ENCODE results near the gene CDC16. TPM values are rescaled to one million over a fixed set of nuclear protein-coding genes. Genes with fewer than 3 reads are reported as not detected.
A peak's percentile ranks its signal among the peaks of the same experiment; 100 is the strongest.

CDC16 gene
- total and polyA plus RNA-seq, 2 of the 13 experiments (the other 11 are each of a cell fraction or from before 2014, with no cell fraction given), result 24.2 to 60.9 TPM

- ATAC-seq (peak; percentile 9; the same call in 1 of the 3 replicates), FAIRE-seq (no peak), DNase-seq (ENCODE audit: low spot score) (peak; percentile 5)
- WGBS (ENCODE audit: low lambda C conversion rate), result 2% methylated on average over 10 of the region's 10 CpGs
- POLR2A ChIA-PET, result no interaction called here
- H3K27ac ChIP-seq (ENCODE audit: extremely low read length, insufficient read depth, low read length), result peak overlapping the region; percentile 80
- H3K4me2 ChIP-seq (ENCODE audit: low read depth, low read length), result peak overlapping the region; percentile 98
- TSS peak; percentile 73 for BruUV-seq (replicated peaks)
- no peaks in the 10 kb centered on the region for H3K9me3 ChIP-seq (ENCODE audit: low read length)
- CTCF ChIA-PET (ENCODE audit: low intra/inter-chr PET ratio, low total read pairs), result no interaction called here
- peaks cover 1 to 31% of the 10 kb centered on the region in 2 experiments for H3K36me3 ChIP-seq (replicated peaks in 1 of 2; ENCODE audit: control insufficient read depth in 1 of 2, insufficient read depth in 2 of 2, low read length in 2 of 2)
- H4K20me1 ChIP-seq (ENCODE audit: insufficient read depth, low read length), result no peaks in the 10 kb centered on the region
- peak overlapping the region; percentile 86 for H3K9ac ChIP-seq (ENCODE audit: insufficient read depth, low read depth, low read length)
- H3K27me3 ChIP-seq (ENCODE audit: control insufficient read depth in 1 of 2, insufficient read depth in 2 of 2, low read length in 2 of 2), result peaks cover 0 to 1% of the 10 kb centered on the region in 2 experiments; a peak in 2 of 5 replicates
- in situ Hi-C loops (cut with HindIII; ENCODE audit: extremely low pct_ligation_motif_present, low pct_unique_long_range_greater_than_20kb), result no loop called here
- peaks cover 16% of the 10 kb centered on the region for H3K79me2 ChIP-seq (ENCODE audit: insufficient read depth, low read length)
- 0 out of 2 replicates have a peak, but pooled peaks cover 6% of the 10 kb centered on the region for H3K4me1 ChIP-seq (ENCODE audit: insufficient read depth, low read length)
- H3K4me3 ChIP-seq (replicated peaks in 1 of 3; ENCODE audit: insufficient read depth in 1 of 3, low read depth in 2 of 3, low read length in 3 of 3), result peak overlapping the region; percentile 76 to 91 (median 90)
- intact Hi-C loops (cut with micrococcal nuclease; ENCODE audit: unreplicated experiment), result no loop called here
- no peak overlapping the region for H2AFZ ChIP-seq (ENCODE audit: low read length)
- TF ChIP-seq FOXK1 (CRISPR knock-in tag; IDR thresholded peaks at IDR 0.05; ENCODE audit: borderline replicate concordance, low read depth), result no peak
- TF ChIP-seq SNAPC2 (CRISPR knock-in tag; IDR thresholded peaks at IDR 0.05), result peak; percentile 35; the same call in 1 of the 2 replicates
Measured at GRCh38 chr13:114235697-114236096, 1.0 kb downstream of the CDC16 start.

DNA sequence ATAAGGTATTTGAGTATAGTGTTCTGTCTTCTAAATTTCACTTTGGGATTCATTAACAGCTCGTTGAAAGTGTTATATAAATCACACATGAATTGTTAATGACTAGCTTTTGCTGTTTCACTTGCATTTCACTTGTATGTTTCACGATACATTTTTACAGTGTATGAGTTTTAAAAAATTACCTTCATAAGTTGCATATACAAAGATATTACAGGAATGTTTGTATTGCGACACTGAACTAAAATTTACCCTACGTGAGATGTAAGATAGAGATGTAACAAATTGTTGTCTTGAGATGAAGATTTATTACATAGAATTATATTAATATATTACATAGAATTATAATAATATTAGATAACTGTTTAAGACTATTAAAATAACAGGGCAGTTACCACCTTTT is 1.5 kb downstream of the CDC16 start:
- Histone ChIP-seq H3K27me3 (ENCODE audit: control insufficient read depth in 1 of 2, insufficient read depth in 2 of 2, low read length in 2 of 2) (no peaks in the 10 kb centered on the region; a peak in 1 of 5 replicates), H3K27ac (ENCODE audit: extremely low read length, insufficient read depth, low read length) (peak overlapping the region; percentile 80), H4K20me1 (ENCODE audit: insufficient read depth, low read length) (no peaks in the 10 kb centered on the region), H3K4me3 (replicated peaks in 1 of 3; ENCODE audit: insufficient read depth in 1 of 3, low read depth in 2 of 3, low read length in 3 of 3) (peak overlapping the region; percentile 76 to 91 (median 90)), H3K9ac (ENCODE audit: insufficient read depth, low read depth, low read length) (peak overlapping the region; percentile 86), H3K79me2 (ENCODE audit: insufficient read depth, low read length) (peaks cover 16% of the 10 kb centered on the region), H3K36me3 (replicated peaks in 1 of 2; ENCODE audit: control insufficient read depth in 1 of 2, insufficient read depth in 2 of 2, low read length in 2 of 2) (peaks cover 3 to 35% of the 10 kb centered on the region in 2 experiments), H3K4me2 (ENCODE audit: low read depth, low read length) (peak overlapping the region; percentile 98), H3K4me1 (ENCODE audit: insufficient read depth, low read length) (0 out of 2 replicates have a peak, but pooled peaks cover 6% of the 10 kb centered on the region), H3K9me3 (ENCODE audit: low read length) (no peaks in the 10 kb centered on the region), H2AFZ (ENCODE audit: low read length) (no peak overlapping the region)
- POLR2A ChIA-PET, result no interaction called here
- DNase-seq (ENCODE audit: low spot score) (no peak), ATAC-seq (no peak), FAIRE-seq (no peak)
- in situ Hi-C loops (cut with HindIII; ENCODE audit: extremely low pct_ligation_motif_present, low pct_unique_long_range_greater_than_20kb), result no loop called here
- no TSS peak for BruUV-seq (replicated peaks)
- CTCF ChIA-PET (ENCODE audit: low intra/inter-chr PET ratio, low total read pairs), result no interaction called here
- intact Hi-C loops (cut with micrococcal nuclease; ENCODE audit: unreplicated experiment), result no loop called here
- TF ChIP-seq CEBPB (IDR thresholded peaks at IDR 0.05; ENCODE audit: borderline replicate concordance, low read depth, low read length), result peak; percentile 72; the same call in 1 of the 2 replicates
- TF ChIP-seq ZNF775 (CRISPR knock-in tag; IDR thresholded peaks at IDR 0.05; ENCODE audit: borderline replicate concordance), result no peak
- 64% methylated on average over 4 of the region's 4 CpGs for WGBS (ENCODE audit: low lambda C conversion rate)
